Parathyroid adenoma (tissue), 2 donors: Measurements from ENCODE around the gene MAPKAPK3.

Experiments used
- H2AFZ ChIP-seq: fragments of 300-600 bp; sonication (generic); one replicate; pipeline ENCODE4 v1.7.0; 2017; ENCODE audit warnings: antibody characterized with exemption, mild to moderate bottlenecking
- H3K27ac ChIP-seq: fragments of 300-600 bp; sonication (generic); one replicate; pipeline ENCODE4 v1.7.0; 2017
- H3K27me3 ChIP-seq: fragments of 300-600 bp; sonication (generic); one replicate; pipeline ENCODE4 v1.7.0; 2017; ENCODE audit warnings: low read length; ENCODE audit not compliant: control insufficient read depth, insufficient read depth
- H3K36me3 ChIP-seq: fragments of 300-600 bp; sonication (generic); one replicate; pipeline ENCODE4 v1.7.0; 2017; ENCODE audit warnings: low read length; ENCODE audit not compliant: control insufficient read depth, insufficient read depth
- H3K4me1 ChIP-seq: fragments of 300-600 bp; sonication (generic); one replicate; pipeline ENCODE4 v1.7.0; 2017; ENCODE audit warnings: control low read depth
- H3K4me2 ChIP-seq: fragments of 300-600 bp; sonication (generic); one replicate; pipeline ENCODE4 v1.7.0; 2017; ENCODE audit warnings: low read length
- H3K4me3 ChIP-seq: fragments of 300-600 bp; sonication (generic); one replicate; pipeline ENCODE4 v1.7.0; 2017; ENCODE audit warnings: low read depth, low read length
- H3K79me2 ChIP-seq: fragments of 300-600 bp; sonication (generic); one replicate; pipeline ENCODE4 v1.7.0; 2017; ENCODE audit warnings: control low read depth
- H3K9ac ChIP-seq: fragments of 300-600 bp; sonication (generic); one replicate; pipeline ENCODE4 v1.7.0; 2017; ENCODE audit warnings: mild to moderate bottlenecking
- H3K9me3 ChIP-seq: fragments of 300-600 bp; sonication (generic); one replicate; pipeline ENCODE4 v1.7.0; 2017; ENCODE audit warnings: low read length; ENCODE audit not compliant: control insufficient read depth
- TF ChIP-seq, protein P1 (sequence below): fragments of 300-600 bp; sonication (generic); IDR thresholded peaks from one replicate; pipeline ENCODE4 v1.7.0; 2017; ENCODE audit warnings: antibody characterized with exemption, mild to moderate bottlenecking
- donor health status: primary hyperparathyroidism.

The MAPKAPK3 gene

DNA sequence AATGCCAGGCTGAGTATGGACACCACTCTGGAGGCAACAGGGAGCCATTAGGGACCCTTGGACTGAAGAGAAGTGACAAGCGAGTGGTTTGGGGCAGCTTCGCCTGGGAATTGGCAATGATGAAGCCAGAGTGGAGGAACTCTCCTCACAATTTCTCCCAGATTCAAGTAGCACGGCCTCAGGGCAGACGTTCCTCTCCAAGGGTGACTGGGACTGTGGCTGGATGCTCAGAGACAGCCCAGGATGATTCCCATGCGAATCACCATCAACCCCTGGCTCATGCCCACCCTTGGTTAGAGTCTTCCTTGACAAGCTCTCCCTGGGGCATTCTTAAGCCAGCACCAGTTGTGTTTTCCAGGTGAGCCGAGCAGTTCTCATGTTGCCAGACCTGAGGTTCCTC, 41.5 kb downstream of the MAPKAPK3 start:
- Histone ChIP-seq H3K4me3 (no peak overlapping the region), H3K79me2 (no peaks in the 10 kb centered on the region), H3K9me3 (no peaks in the 10 kb centered on the region), H3K36me3 (no peaks in the 10 kb centered on the region), H3K9ac (no peak overlapping the region), H3K27me3 (no peaks in the 10 kb centered on the region), H3K27ac (no peak overlapping the region), H3K4me2 (no peak overlapping the region), H3K4me1 (peaks cover 6% of the 10 kb centered on the region), H2AFZ (no peak overlapping the region)
- TF ChIP-seq, protein P1, sequence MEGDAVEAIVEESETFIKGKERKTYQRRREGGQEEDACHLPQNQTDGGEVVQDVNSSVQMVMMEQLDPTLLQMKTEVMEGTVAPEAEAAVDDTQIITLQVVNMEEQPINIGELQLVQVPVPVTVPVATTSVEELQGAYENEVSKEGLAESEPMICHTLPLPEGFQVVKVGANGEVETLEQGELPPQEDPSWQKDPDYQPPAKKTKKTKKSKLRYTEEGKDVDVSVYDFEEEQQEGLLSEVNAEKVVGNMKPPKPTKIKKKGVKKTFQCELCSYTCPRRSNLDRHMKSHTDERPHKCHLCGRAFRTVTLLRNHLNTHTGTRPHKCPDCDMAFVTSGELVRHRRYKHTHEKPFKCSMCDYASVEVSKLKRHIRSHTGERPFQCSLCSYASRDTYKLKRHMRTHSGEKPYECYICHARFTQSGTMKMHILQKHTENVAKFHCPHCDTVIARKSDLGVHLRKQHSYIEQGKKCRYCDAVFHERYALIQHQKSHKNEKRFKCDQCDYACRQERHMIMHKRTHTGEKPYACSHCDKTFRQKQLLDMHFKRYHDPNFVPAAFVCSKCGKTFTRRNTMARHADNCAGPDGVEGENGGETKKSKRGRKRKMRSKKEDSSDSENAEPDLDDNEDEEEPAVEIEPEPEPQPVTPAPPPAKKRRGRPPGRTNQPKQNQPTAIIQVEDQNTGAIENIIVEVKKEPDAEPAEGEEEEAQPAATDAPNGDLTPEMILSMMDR = no peak

DNA sequence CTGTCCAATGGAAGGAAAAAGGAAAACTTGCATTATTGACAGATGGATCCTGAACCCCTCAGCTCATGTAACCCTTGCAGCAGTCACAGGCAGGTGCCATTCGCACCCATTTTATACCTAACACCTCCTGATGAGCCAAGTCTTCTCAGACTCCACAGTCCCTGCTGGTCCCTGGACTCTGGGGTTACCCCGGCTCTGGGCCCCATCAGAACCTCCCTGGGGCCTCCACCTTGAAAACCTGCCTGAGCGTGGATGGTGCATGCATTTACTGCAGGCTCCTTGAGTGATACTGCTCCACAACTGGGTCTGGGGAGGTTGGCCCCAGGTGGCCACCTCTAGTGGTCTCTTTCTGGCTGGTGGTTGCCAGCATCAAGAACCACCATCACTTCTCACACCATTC, 41.9 kb downstream of the MAPKAPK3 start:
- Histone ChIP-seq H3K4me2 (no peak overlapping the region), H3K9me3 (no peaks in the 10 kb centered on the region), H3K4me3 (no peak overlapping the region), H3K79me2 (no peaks in the 10 kb centered on the region), H2AFZ (no peak overlapping the region), H3K27me3 (no peaks in the 10 kb centered on the region), H3K4me1 (peaks cover 6% of the 10 kb centered on the region), H3K36me3 (no peaks in the 10 kb centered on the region), H3K9ac (no peak overlapping the region), H3K27ac (no peak overlapping the region)
- TF ChIP-seq, protein P1 = no peak

DNA sequence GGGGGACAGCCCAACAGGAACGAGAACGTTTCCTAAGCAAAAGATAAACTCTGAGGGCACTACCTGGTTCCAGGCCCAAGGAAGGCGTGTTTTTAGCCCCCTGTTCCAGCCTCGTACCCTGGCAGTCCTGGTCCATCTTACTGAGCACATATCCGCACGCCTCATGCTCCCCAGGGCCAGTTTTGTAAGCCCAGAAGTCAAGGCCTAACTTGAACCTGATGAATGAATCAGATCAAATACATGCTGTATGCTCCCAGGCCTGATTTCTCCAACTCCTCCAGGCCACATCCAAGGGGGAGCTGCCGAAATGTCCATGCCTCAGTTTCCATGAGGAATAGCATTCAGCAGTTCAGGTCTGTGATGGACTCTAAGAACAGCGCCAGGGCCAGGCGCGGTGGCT, 43.4 kb downstream of the MAPKAPK3 start:
- no peaks in the 10 kb centered on the region for H3K79me2 ChIP-seq
- H2AFZ ChIP-seq = no peak overlapping the region
- no peaks in the 10 kb centered on the region for H3K36me3 ChIP-seq
- H3K9ac ChIP-seq = no peak overlapping the region
- no peak overlapping the region for H3K4me2 ChIP-seq
- H3K27ac ChIP-seq = no peak overlapping the region
- no peaks in the 10 kb centered on the region for H3K9me3 ChIP-seq
- TF ChIP-seq, protein P1 = no peak
- peaks cover 6% of the 10 kb centered on the region for H3K4me1 ChIP-seq
- H3K27me3 ChIP-seq = no peaks in the 10 kb centered on the region
- H3K4me3 ChIP-seq = no peak overlapping the region

DNA sequence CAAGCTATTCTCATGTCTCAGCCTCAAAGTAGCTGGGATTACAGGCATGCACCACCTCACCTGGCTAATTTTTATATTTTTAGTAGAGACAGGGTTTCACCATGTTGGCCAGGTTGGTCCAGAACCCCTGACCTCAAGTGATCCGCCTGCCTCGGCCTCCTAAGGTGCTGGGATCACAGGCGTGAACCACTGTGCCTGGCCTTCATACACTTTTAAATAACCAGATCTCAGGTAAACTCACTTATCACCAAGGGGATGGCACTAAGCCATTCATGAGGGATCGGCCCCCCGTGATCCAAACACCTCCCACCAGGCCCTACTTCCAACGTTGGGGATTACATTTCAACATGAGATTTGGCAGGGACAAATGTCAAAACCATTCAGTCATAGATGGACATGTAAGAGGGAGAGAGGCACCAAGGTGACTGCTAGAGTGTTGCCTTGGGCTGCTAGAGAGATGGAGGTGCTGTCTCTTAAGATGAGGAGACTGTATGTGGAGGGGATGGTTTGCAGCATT, 44.4 kb downstream of the MAPKAPK3 start:
- Histone ChIP-seq H3K9me3 (no peaks in the 10 kb centered on the region), H3K4me2 (no peak overlapping the region), H3K27me3 (no peaks in the 10 kb centered on the region), H3K27ac (no peak overlapping the region), H2AFZ (no peak overlapping the region), H3K4me3 (no peak overlapping the region), H3K36me3 (no peaks in the 10 kb centered on the region), H3K9ac (no peak overlapping the region), H3K4me1 (peaks cover 4% of the 10 kb centered on the region), H3K79me2 (no peaks in the 10 kb centered on the region)
- TF ChIP-seq, protein P1 = no peak

DNA sequence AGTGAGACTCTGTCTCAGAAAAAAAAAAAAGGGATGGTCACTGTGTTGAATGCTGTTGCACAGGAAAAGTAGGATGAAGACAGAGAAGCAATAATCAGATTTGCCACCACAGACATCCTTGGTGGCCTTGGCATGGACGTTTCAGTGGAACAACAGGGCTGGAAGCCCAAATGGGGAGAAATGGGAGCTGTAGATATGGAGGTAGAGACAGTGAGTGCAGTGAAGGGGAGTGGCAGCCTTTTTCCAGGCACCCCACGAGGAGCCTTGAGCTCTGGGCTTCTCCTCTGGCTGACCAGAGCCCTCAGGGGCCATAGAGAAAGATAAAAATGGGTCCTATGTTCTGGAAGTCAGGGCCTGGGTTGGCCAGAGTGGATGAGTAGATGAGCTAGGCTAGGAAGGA, 45.5 kb downstream of the MAPKAPK3 start:
- Histone ChIP-seq H3K36me3 (no peaks in the 10 kb centered on the region), H3K4me3 (no peak overlapping the region), H3K79me2 (no peaks in the 10 kb centered on the region), H3K4me1 (no peaks in the 10 kb centered on the region), H3K27me3 (no peaks in the 10 kb centered on the region), H3K9ac (no peak overlapping the region), H3K27ac (no peak overlapping the region), H3K9me3 (no peaks in the 10 kb centered on the region), H3K4me2 (no peak overlapping the region), H2AFZ (no peak overlapping the region)
- TF ChIP-seq, protein P1 = no peak
